Endothelial cell of umbilical vein (primary cell): Measurements from ENCODE around the gene CNBD2. TPM values are rescaled to one million over a fixed set of nuclear protein-coding genes. Genes with fewer than 3 reads are reported as not detected.

Source experiments
- BruUV-seq: library from RNA; stranded (reverse); fragments of 400-500 nt; replicated peaks from 2 replicates; lab custom pipeline; 2021; lab: Mats Ljungman, UMichigan
- CTCF ChIA-PET: fragments of 300-600, 350-600 bp; sonication (Branson Sonifier 250); formaldehyde crosslinking; loops from one replicate; lab custom pipeline; 2021; ENCODE audit warnings: antibody characterized with exemption, inconsistent platforms; lab: Charles Lee
- POLR2A ChIA-PET: fragments of 300-600, 350-600 bp; sonication (Branson Sonifier 250); formaldehyde crosslinking; loops from one replicate; lab custom pipeline; 2021; ENCODE audit warnings: antibody characterized with exemption, inconsistent platforms; lab: Charles Lee
- DNase-seq: peaks from one replicate; pipeline ENCODE4 v3.0.0-alpha.2; 2011; ENCODE audit warnings: low read depth, low spot score
- FAIRE-seq: peaks from 2 replicates; lab custom pipeline; 2011; peaks lifted over from hg19 to GRCh38; lab: Jason Lieb, UNC
- H2AFZ ChIP-seq: 2 replicates; pipeline ENCODE4 v1.6.0; 2012; ENCODE audit warnings: low read depth, low read length, control low read depth, inconsistent platforms
- H3K27ac ChIP-seq: 2 replicates; pipeline ENCODE4 v1.5.1; 2011; ENCODE audit warnings: low read depth, mild to moderate bottlenecking, control low read depth, low read length, moderate library complexity; ENCODE audit not compliant: insufficient read depth
- H3K27me3 ChIP-seq, 2 experiments: 2 replicates each; pipeline versions ENCODE4 v1.6.0 to v1.6.1; 2011; ENCODE audit warnings: low read length in 2 of 2, mixed read lengths in 1 of 2; ENCODE audit not compliant: control insufficient read depth in 2 of 2, insufficient read depth in 2 of 2
- H3K36me3 ChIP-seq, 2 experiments: 2 replicates in 1 of 2; 3 replicates in 1 of 2; pipeline ENCODE4 v1.5.1; 2011; ENCODE audit warnings: low read length in 2 of 2, mild to moderate bottlenecking in 1 of 2, moderate library complexity in 1 of 2; ENCODE audit not compliant: control insufficient read depth in 2 of 2, insufficient read depth in 2 of 2; ENCODE audit errors: extremely low read depth in 1 of 2
- H3K4me1 ChIP-seq: 3 replicates; pipeline ENCODE4 v1.5.1; 2011; ENCODE audit warnings: mild to moderate bottlenecking, low read length; ENCODE audit not compliant: control insufficient read depth, insufficient read depth; ENCODE audit errors: extremely low read depth
- H3K4me2 ChIP-seq: 2 replicates; pipeline ENCODE4 v1.6.1; 2011; ENCODE audit warnings: low read length, control low read depth, mixed read lengths; ENCODE audit not compliant: insufficient read depth
- H3K4me3 ChIP-seq, 3 experiments: fragments of 200-600 bp in 1 of 3; sonication (generic), shearing (Covaris generic) in 1 of 3; replicated peaks in 1 of 3; 2 replicates each; pipeline ENCODE4 v1.5.1; 2011 to 2016; ENCODE audit warnings: control low read depth in 3 of 3, low read length in 3 of 3, mild to moderate bottlenecking in 2 of 3, inconsistent platforms in 1 of 3, low read depth in 1 of 3, moderate library complexity in 1 of 3; ENCODE audit not compliant: insufficient read depth in 1 of 3
- H3K79me2 ChIP-seq: 2 replicates; pipeline ENCODE4 v1.6.0; 2012; ENCODE audit warnings: low read length, inconsistent platforms; ENCODE audit not compliant: control insufficient read depth, insufficient read depth
- H3K9ac ChIP-seq: replicated peaks from 2 replicates; pipeline ENCODE3; 2011; ENCODE audit warnings: low read length, control low read depth; ENCODE audit not compliant: insufficient read depth; ENCODE audit errors: extremely low read depth
- H3K9me1 ChIP-seq: replicated peaks from 3 replicates; pipeline ENCODE4 v1.6.0; 2011; ENCODE audit warnings: mild to moderate bottlenecking, low read length; ENCODE audit not compliant: control insufficient read depth, insufficient read depth; ENCODE audit errors: extremely low read depth
- H3K9me3 ChIP-seq: replicated peaks from 2 replicates; pipeline ENCODE4 v1.5.1; 2012; ENCODE audit warnings: low read length, inconsistent platforms; ENCODE audit not compliant: control insufficient read depth, insufficient read depth
- H4K20me1 ChIP-seq: replicated peaks from 2 replicates; pipeline ENCODE3; 2011; ENCODE audit warnings: mild to moderate bottlenecking, low read length; ENCODE audit not compliant: control insufficient read depth, insufficient read depth; ENCODE audit errors: extremely low read depth
- CTCF ChIP-seq, 2 donors: IDR thresholded peaks; 1 replicate in 1 of 2; 2 replicates in 1 of 2; pipeline ENCODE4 v1.5.1; 2011; ENCODE audit warnings: low read length in 2 of 2, mild to moderate bottlenecking in 2 of 2, moderate library complexity in 2 of 2, control low read depth in 1 of 2, inconsistent platforms in 1 of 2, low read depth in 1 of 2; ENCODE audit not compliant: insufficient read depth in 1 of 2; ENCODE audit errors: extremely low read depth in 1 of 2
- EZH2 ChIP-seq: IDR thresholded peaks from 2 replicates; pipeline ENCODE4 v1.6.1; 2012; ENCODE audit warnings: borderline replicate concordance, low read depth, mild to moderate bottlenecking, moderate library complexity, low read length, inconsistent platforms; ENCODE audit not compliant: severe bottlenecking
- FOS ChIP-seq: IDR thresholded peaks from 2 replicates; pipeline ENCODE4 v1.6.1; 2011; ENCODE audit warnings: mild to moderate bottlenecking, low read length, moderate library complexity, borderline replicate concordance; ENCODE audit not compliant: insufficient read depth
- GATA2 ChIP-seq: IDR thresholded peaks from 2 replicates; pipeline ENCODE4 v1.7.0; 2011; ENCODE audit warnings: low read depth, mild to moderate bottlenecking, moderate library complexity, mixed read lengths, low read length; ENCODE audit not compliant: insufficient read length, insufficient read depth
- JUN ChIP-seq: IDR thresholded peaks from 2 replicates; pipeline ENCODE4 v1.6.1; 2011; ENCODE audit warnings: borderline replicate concordance, low read depth; ENCODE audit not compliant: insufficient read length, insufficient read depth
- MAX ChIP-seq: IDR thresholded peaks from 2 replicates; pipeline ENCODE4 v1.6.1; 2011; ENCODE audit not compliant: insufficient read depth, insufficient read length
- MYC ChIP-seq: IDR thresholded peaks from one replicate; pipeline ENCODE4 v1.6.1; 2011; ENCODE audit warnings: mild to moderate bottlenecking, low read depth, low read length
- POLR2A ChIP-seq: IDR thresholded peaks from 2 replicates; pipeline ENCODE4 v1.6.1; 2012; ENCODE audit warnings: low read depth, mild to moderate bottlenecking, control low read depth, low read length
- POLR2AphosphoS5 ChIP-seq: IDR thresholded peaks from 2 replicates; pipeline ENCODE4 v1.6.1; 2012; ENCODE audit warnings: low read depth, mild to moderate bottlenecking, control low read depth, low read length, moderate library complexity; ENCODE audit not compliant: insufficient read depth
- dilution Hi-C: fragments of 300-500 bp; cut with MboI; formaldehyde crosslinking; loops from one replicate; pipeline ENCODE4 v1.15.0; 2019; ENCODE audit warnings: low sequenced_read_pairs; ENCODE audit not compliant: extremely low pct_ligation_motif_present
- intact Hi-C: fragments of 100-400 bp; cut with micrococcal nuclease; formaldehyde crosslinking; loops from one replicate; pipeline ENCODE4 v1.10.0; 2022
- polyA plus RNA-seq, 4 experiments: library from polyadenylated mRNA; depleted of rRNA in 3 of 4; stranded (reverse) in 3 of 4; unstranded in 1 of 4; fragments of >200 nt; gene quantifications; 2 replicates each; pipeline versions ENCODE4 v1.2.1 to v1.2.3, GENCODE V29; 2011 to 2012; ENCODE audit warnings: missing spikeins in 1 of 4
- total RNA-seq: library from RNA; stranded (reverse); gene quantifications from 2 replicates; pipeline ENCODE4 v1.2.3, GENCODE V29; 2021

CNBD2 gene
- total and polyA plus RNA-seq, 2 donors (not counting 3 experiments of a cell fraction or from before 2014, with no cell fraction given), result 4.9 to 7.5 TPM

- CTCF ChIA-PET, result interaction anchor here (0.7 kb wide), 1 partner anchor 29 kb away, joined by 4 read pairs; no protein-coding TSS in a partner anchor
- FAIRE-seq (no peak), DNase-seq (no peak)
- BruUV-seq, result no TSS peak
- Histone ChIP-seq H3K36me3 (no peaks in the 10 kb centered on the region), H3K4me3 (no peak overlapping the region), H3K4me2 (no peak overlapping the region), H3K9me3 (no peaks in the 10 kb centered on the region), H3K9ac (no peak overlapping the region), H3K79me2 (no peaks in the 10 kb centered on the region), H3K4me1 (no peaks in the 10 kb centered on the region), H3K27me3 (peaks cover 5 to 9% of the 10 kb centered on the region in 2 experiments), H3K9me1 (no peaks in the 10 kb centered on the region), H2AFZ (no peak overlapping the region), H4K20me1 (no peaks in the 10 kb centered on the region), H3K27ac (no peak overlapping the region)
- intact Hi-C loops, result no loop called here
- TF ChIP-seq FOS, result no peak
- no peak for TF ChIP-seq GATA2
- TF ChIP-seq EZH2, result no peak
- TF ChIP-seq CTCF (IDR thresholded peaks at IDR 0.05; ENCODE audit: extremely low read depth in 1 of 2, insufficient read depth in 1 of 2, low read depth in 1 of 2, low read length in 2 of 2), result no peak
- TF ChIP-seq MAX, result no peak
- TF ChIP-seq JUN, result no peak
- TF ChIP-seq POLR2A, result no peak
- TF ChIP-seq MYC, result no peak
- no peak for TF ChIP-seq POLR2AphosphoS5
- POLR2A ChIA-PET, result no interaction called here
- dilution Hi-C loops, result no loop called here
These were observed 4.5 kb upstream of the CNBD2 start for GRCh38 chr20:35963878-35964277.
